Measurements from ENCODE around the gene GNAO1.

GNAO1 gene

DNA sequence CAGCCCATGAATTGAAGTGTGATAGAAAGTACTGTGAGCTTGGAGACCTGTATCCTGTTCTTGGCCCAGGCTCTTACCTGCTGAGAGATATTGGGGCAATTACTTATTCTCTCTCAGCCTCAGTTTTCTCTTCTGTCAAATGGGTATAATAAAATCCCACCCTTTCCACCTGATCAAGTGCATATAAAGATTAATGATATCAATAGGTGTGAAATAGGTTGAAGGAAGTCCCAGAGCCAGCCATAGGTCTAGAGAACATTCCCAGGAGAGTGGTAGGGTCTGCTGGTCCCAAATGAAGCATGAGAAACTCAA is 81.2 kb downstream of the GNAO1 start:
- POLR2A ChIA-PET, result no interaction called here
- Histone ChIP-seq H3K4me3 (ENCODE audit: low read depth, low read length) (no peak overlapping the region), H3K27ac (ENCODE audit: extremely low read depth, low read depth, low read length) (no peak overlapping the region), H3K4me1 (ENCODE audit: control insufficient read depth, insufficient read depth, low read length) (no peaks in the 10 kb centered on the region), H3K9me3 (ENCODE audit: control insufficient read depth, insufficient read depth, low read depth, low read length) (no peaks in the 10 kb centered on the region), H3K36me3 (ENCODE audit: control insufficient read depth in 2 of 2, insufficient read depth in 1 of 2, low read length in 2 of 2) (no peaks in the 10 kb centered on the region)
- TF ChIP-seq SP3 (tag by site-specific recombination; IDR thresholded peaks at IDR 0.05) (no peak), ZNF416 (tag by site-specific recombination; IDR thresholded peaks at IDR 0.05) (no peak), ZNF335 (tag by site-specific recombination; conservative IDR thresholded peaks at IDR 0.05) (no peak), ZNF777 (tag by site-specific recombination; IDR thresholded peaks at IDR 0.05; ENCODE audit: borderline replicate concordance) (no peak), ZNF530 (tag by site-specific recombination; IDR thresholded peaks at IDR 0.05; ENCODE audit: low read depth) (no peak), KLF16 (tag by site-specific recombination; IDR thresholded peaks at IDR 0.05) (no peak), ZNF423 (tag by site-specific recombination; IDR thresholded peaks at IDR 0.05) (no peak)
- TF ChIP-seq, protein P1, sequence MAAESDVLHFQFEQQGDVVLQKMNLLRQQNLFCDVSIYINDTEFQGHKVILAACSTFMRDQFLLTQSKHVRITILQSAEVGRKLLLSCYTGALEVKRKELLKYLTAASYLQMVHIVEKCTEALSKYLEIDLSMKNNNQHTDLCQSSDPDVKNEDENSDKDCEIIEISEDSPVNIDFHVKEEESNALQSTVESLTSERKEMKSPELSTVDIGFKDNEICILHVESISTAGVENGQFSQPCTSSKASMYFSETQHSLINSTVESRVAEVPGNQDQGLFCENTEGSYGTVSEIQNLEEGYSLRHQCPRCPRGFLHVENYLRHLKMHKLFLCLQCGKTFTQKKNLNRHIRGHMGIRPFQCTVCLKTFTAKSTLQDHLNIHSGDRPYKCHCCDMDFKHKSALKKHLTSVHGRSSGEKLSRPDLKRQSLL (tag by site-specific recombination; IDR thresholded peaks at IDR 0.05), result no peak
- TF ChIP-seq, protein P2, sequence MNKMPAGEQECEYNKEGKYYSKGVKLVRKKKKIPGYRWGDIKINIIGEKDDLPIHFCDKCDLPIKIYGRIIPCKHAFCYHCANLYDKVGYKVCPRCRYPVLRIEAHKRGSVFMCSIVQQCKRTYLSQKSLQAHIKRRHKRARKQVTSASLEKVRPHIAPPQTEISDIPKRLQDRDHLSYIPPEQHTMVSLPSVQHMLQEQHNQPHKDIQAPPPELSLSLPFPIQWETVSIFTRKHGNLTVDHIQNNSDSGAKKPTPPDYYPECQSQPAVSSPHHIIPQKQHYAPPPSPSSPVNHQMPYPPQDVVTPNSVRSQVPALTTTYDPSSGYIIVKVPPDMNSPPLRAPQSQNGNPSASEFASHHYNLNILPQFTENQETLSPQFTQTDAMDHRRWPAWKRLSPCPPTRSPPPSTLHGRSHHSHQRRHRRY (tag by site-specific recombination; IDR thresholded peaks at IDR 0.05), result no peak
- TF ChIP-seq, protein P3, sequence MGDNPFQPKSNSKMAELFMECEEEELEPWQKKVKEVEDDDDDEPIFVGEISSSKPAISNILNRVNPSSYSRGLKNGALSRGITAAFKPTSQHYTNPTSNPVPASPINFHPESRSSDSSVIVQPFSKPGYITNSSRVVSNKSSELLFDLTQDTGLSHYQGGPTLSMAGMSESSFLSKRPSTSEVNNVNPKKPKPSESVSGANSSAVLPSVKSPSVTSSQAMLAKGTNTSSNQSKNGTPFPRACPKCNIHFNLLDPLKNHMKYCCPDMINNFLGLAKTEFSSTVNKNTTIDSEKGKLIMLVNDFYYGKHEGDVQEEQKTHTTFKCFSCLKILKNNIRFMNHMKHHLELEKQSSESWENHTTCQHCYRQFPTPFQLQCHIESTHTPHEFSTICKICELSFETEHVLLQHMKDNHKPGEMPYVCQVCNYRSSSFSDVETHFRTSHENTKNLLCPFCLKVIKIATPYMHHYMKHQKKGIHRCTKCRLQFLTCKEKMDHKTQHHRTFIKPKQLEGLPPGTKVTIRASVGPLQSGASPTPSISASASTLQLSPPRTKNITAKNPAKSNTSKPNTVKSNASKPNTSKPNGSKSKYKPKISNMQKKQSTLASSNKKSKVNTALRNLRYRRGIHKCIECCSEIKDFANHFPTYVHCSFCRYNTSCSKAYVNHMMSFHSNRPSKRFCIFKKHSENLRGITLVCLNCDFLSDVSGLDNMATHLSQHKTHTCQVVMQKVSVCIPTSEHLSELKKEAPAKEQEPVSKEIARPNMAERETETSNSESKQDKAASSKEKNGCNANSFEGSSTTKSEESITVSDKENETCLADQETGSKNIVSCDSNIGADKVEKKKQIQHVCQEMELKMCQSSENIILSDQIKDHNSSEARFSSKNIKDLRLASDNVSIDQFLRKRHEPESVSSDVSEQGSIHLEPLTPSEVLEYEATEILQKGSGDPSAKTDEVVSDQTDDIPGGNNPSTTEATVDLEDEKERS (tag by site-specific recombination; IDR thresholded peaks at IDR 0.05), result no peak
- CTCF ChIA-PET, result interaction anchor here (2.1 kb wide), 1 partner anchor 46 kb away, joined by 6 read pairs; no protein-coding TSS in a partner anchor

DNA sequence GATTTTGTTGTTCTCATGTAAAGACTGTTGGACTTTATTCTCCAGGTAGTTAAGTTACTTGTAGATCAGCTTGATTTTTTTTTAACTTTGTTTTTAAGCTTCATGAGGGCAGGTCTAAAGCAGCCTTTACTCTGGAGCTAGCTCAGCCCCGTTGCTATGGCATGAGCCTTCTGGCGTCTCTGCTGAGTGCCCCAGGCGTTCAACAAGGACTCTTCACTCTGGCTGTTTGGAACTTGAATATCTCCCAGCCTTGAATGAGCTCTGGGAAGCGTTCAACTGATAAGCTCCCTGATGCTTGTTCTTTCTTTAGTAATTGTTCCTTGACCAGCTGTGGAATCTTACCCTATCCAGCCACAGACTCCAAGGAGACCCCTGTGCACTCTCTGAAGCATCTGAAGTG is 82.3 kb downstream of the GNAO1 start:
- CTCF ChIA-PET, result interaction anchor here (2.1 kb wide), 1 partner anchor 45 kb away, joined by 6 read pairs; no protein-coding TSS in a partner anchor

More for the DNA sequence above, 82.3 kb downstream of the GNAO1 start:
- H3K4me1 ChIP-seq (ENCODE audit: control insufficient read depth, insufficient read depth, low read length), result no peaks in the 10 kb centered on the region
- POLR2A ChIA-PET, result no interaction called here
- TF ChIP-seq ZNF677 (tag by site-specific recombination; IDR thresholded peaks at IDR 0.05), result no peak
- TF ChIP-seq ZNF571 (tag by site-specific recombination; IDR thresholded peaks at IDR 0.05), result no peak
- TF ChIP-seq ZNF223 (tag by site-specific recombination; IDR thresholded peaks at IDR 0.05), result no peak
- TF ChIP-seq ZNF155 (tag by site-specific recombination; IDR thresholded peaks at IDR 0.05), result no peak
- TF ChIP-seq ZNF10 (tag by site-specific recombination; IDR thresholded peaks at IDR 0.05), result no peak
- TF ChIP-seq, protein P4, sequence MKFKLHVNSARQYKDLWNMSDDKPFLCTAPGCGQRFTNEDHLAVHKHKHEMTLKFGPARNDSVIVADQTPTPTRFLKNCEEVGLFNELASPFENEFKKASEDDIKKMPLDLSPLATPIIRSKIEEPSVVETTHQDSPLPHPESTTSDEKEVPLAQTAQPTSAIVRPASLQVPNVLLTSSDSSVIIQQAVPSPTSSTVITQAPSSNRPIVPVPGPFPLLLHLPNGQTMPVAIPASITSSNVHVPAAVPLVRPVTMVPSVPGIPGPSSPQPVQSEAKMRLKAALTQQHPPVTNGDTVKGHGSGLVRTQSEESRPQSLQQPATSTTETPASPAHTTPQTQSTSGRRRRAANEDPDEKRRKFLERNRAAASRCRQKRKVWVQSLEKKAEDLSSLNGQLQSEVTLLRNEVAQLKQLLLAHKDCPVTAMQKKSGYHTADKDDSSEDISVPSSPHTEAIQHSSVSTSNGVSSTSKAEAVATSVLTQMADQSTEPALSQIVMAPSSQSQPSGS (tag by site-specific recombination; IDR thresholded peaks at IDR 0.05; ENCODE audit: low read depth), result no peak
- TF ChIP-seq, protein P5, sequence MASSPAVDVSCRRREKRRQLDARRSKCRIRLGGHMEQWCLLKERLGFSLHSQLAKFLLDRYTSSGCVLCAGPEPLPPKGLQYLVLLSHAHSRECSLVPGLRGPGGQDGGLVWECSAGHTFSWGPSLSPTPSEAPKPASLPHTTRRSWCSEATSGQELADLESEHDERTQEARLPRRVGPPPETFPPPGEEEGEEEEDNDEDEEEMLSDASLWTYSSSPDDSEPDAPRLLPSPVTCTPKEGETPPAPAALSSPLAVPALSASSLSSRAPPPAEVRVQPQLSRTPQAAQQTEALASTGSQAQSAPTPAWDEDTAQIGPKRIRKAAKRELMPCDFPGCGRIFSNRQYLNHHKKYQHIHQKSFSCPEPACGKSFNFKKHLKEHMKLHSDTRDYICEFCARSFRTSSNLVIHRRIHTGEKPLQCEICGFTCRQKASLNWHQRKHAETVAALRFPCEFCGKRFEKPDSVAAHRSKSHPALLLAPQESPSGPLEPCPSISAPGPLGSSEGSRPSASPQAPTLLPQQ (tag by site-specific recombination; IDR thresholded peaks at IDR 0.05), result no peak
- TF ChIP-seq, protein P6, sequence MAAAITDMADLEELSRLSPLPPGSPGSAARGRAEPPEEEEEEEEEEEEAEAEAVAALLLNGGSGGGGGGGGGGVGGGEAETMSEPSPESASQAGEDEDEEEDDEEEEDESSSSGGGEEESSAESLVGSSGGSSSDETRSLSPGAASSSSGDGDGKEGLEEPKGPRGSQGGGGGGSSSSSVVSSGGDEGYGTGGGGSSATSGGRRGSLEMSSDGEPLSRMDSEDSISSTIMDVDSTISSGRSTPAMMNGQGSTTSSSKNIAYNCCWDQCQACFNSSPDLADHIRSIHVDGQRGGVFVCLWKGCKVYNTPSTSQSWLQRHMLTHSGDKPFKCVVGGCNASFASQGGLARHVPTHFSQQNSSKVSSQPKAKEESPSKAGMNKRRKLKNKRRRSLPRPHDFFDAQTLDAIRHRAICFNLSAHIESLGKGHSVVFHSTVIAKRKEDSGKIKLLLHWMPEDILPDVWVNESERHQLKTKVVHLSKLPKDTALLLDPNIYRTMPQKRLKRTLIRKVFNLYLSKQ (tag by site-specific recombination; IDR thresholded peaks at IDR 0.05; ENCODE audit: borderline replicate concordance), result no peak
- no peak for TF ChIP-seq ZNF768 (tag by site-specific recombination; IDR thresholded peaks at IDR 0.05)
- no peak for TF ChIP-seq ZNF404 (tag by site-specific recombination; IDR thresholded peaks at IDR 0.05)
- TF ChIP-seq, protein P7, sequence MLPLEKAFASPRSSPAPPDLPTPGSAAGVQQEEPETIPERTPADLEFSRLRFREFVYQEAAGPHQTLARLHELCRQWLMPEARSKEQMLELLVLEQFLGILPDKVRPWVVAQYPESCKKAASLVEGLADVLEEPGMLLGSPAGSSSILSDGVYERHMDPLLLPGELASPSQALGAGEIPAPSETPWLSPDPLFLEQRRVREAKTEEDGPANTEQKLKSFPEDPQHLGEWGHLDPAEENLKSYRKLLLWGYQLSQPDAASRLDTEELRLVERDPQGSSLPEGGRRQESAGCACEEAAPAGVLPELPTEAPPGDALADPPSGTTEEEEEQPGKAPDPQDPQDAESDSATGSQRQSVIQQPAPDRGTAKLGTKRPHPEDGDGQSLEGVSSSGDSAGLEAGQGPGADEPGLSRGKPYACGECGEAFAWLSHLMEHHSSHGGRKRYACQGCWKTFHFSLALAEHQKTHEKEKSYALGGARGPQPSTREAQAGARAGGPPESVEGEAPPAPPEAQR (tag by site-specific recombination; IDR thresholded peaks at IDR 0.05), result no peak
- no peak for TF ChIP-seq YY2 (tag by site-specific recombination; IDR thresholded peaks at IDR 0.05)
- no peak overlapping the region for H3K4me3 ChIP-seq (ENCODE audit: low read depth, low read length)
- H3K36me3 ChIP-seq (ENCODE audit: control insufficient read depth in 2 of 2, insufficient read depth in 1 of 2, low read length in 2 of 2), result no peaks in the 10 kb centered on the region
- H3K9me3 ChIP-seq (ENCODE audit: control insufficient read depth, insufficient read depth, low read depth, low read length), result no peaks in the 10 kb centered on the region
- H3K27ac ChIP-seq (ENCODE audit: extremely low read depth, low read depth, low read length), result no peak overlapping the region

Data from HEK293 (cell line).